MM.1S (cell line): ENCODE measurements around the gene KLHL7.
"Not testable (repeated sequence)": the region's sequence is repeated elsewhere in the genome, so short reads cannot be mapped to it uniquely, and the experiment has no call there.

ENCODE experiments used
- DNase-seq: peaks from one replicate; pipeline ENCODE4 v3.0.0-alpha.2; 2015
- H2AFZ ChIP-seq: fragments of 300-600 bp; sonication (generic); 2 replicates; pipeline ENCODE4 v1.6.0; 2016; ENCODE audit warnings: antibody characterized with exemption, low read length
- H3F3A ChIP-seq: fragments of 300-600 bp; sonication (generic); 2 replicates; pipeline ENCODE4 v1.6.1; 2016; ENCODE audit warnings: mild to moderate bottlenecking, antibody characterized with exemption, low read length, moderate library complexity, mixed read lengths; ENCODE audit not compliant: insufficient read depth
- H3K27ac ChIP-seq: fragments of 300-600 bp; sonication (generic); 2 replicates; pipeline ENCODE4 v1.5.1; 2016; ENCODE audit warnings: mild to moderate bottlenecking, low read length
- H3K27me3 ChIP-seq: fragments of 300-600 bp; sonication (generic); replicated peaks from 2 replicates; pipeline ENCODE4 v1.6.0; 2016; ENCODE audit warnings: low read length; ENCODE audit not compliant: insufficient read depth
- H3K36me3 ChIP-seq: fragments of 300-600 bp; sonication (generic); replicated peaks from 2 replicates; pipeline ENCODE4 v1.6.1; 2016; ENCODE audit warnings: mild to moderate bottlenecking, low read length, mixed read lengths; ENCODE audit not compliant: insufficient read depth
- H3K4me1 ChIP-seq: fragments of 300-600 bp; sonication (generic); 2 replicates; pipeline ENCODE4 v1.6.1; 2016; ENCODE audit warnings: low read length, mixed read lengths
- H3K4me2 ChIP-seq: fragments of 300-600 bp; sonication (generic); 2 replicates; pipeline ENCODE4 v1.6.0; 2016; ENCODE audit warnings: low read depth, low read length
- H3K4me3 ChIP-seq: fragments of 300-600 bp; sonication (generic); 2 replicates; pipeline ENCODE4 v1.5.1; 2016; ENCODE audit warnings: low read length, mixed read lengths
- H3K79me2 ChIP-seq: fragments of 300-600 bp; sonication (generic); 2 replicates; pipeline ENCODE4 v1.6.1; 2016; ENCODE audit warnings: mixed run types, low read length, mixed read lengths
- H3K9ac ChIP-seq: fragments of 300-600 bp; sonication (generic); 2 replicates; pipeline ENCODE4 v1.6.1; 2016; ENCODE audit warnings: low read length, mixed read lengths
- H3K9me2 ChIP-seq: fragments of 300-600 bp; sonication (generic); replicated peaks from 2 replicates; pipeline ENCODE4 v1.6.1; 2016; ENCODE audit warnings: mild to moderate bottlenecking, low read length, mixed read lengths; ENCODE audit not compliant: insufficient read depth
- H3K9me3 ChIP-seq: fragments of 300-600 bp; sonication (generic); replicated peaks from 2 replicates; pipeline ENCODE4 v1.6.1; 2016; ENCODE audit warnings: mild to moderate bottlenecking, low read length, mixed read lengths; ENCODE audit not compliant: insufficient read depth
- H4K20me1 ChIP-seq: fragments of 300-600 bp; sonication (generic); 2 replicates; pipeline ENCODE4 v1.6.1; 2016; ENCODE audit warnings: mild to moderate bottlenecking, low read length, moderate library complexity, mixed read lengths; ENCODE audit not compliant: insufficient read depth
- CTCF ChIP-seq: fragments of 300-600 bp; sonication (generic); IDR thresholded peaks from 2 replicates; pipeline ENCODE4 v1.5.1; 2016; ENCODE audit warnings: antibody characterized with exemption, low read length, mixed read lengths
- EZH2 ChIP-seq: fragments of 300-600 bp; sonication (generic); optimal IDR thresholded peaks from 2 replicates; pipeline ENCODE3; 2017; ENCODE audit warnings: low read depth, mild to moderate bottlenecking, antibody characterized with exemption, low read length, mixed read lengths
- EZH2phosphoT487 ChIP-seq: fragments of 300-600 bp; sonication (generic); IDR thresholded peaks from 2 replicates; pipeline ENCODE4 v1.6.1; 2018; ENCODE audit warnings: antibody characterized with exemption, low read length

The KLHL7 gene

GRCh38 chr7:23123007-23123406, 17.4 kb downstream of the KLHL7 start:
- no peaks in the 10 kb centered on the region for H3K36me3 ChIP-seq
- no peaks in the 10 kb centered on the region for H3K79me2 ChIP-seq
- H3K4me1 ChIP-seq: no peaks in the 10 kb centered on the region
- no peak overlapping the region for H3K27ac ChIP-seq
- no peaks in the 10 kb centered on the region for H3K9me2 ChIP-seq
- H3K4me3 ChIP-seq: no peak overlapping the region
- H3K9me3 ChIP-seq: no peaks in the 10 kb centered on the region
- no peaks in the 10 kb centered on the region for H3F3A ChIP-seq
- no peak overlapping the region for H3K4me2 ChIP-seq
- no peak overlapping the region for H2AFZ ChIP-seq
- H3K27me3 ChIP-seq: no peaks in the 10 kb centered on the region
- no peak overlapping the region for H3K9ac ChIP-seq
- no peak for DNase-seq
- TF ChIP-seq CTCF: no peak
- TF ChIP-seq EZH2: no peak
- no peak for TF ChIP-seq EZH2phosphoT487
- no peaks in the 10 kb centered on the region for H4K20me1 ChIP-seq

GRCh38 chr7:23123465-23123864, 17.9 kb downstream of the KLHL7 start:
- H3K9ac ChIP-seq: no peak overlapping the region
- TF ChIP-seq CTCF (no peak), EZH2 (no peak), EZH2phosphoT487 (no peak)
- no peak overlapping the region for H3K27ac ChIP-seq
- DNase-seq: no peak
- no peak overlapping the region for H3K4me3 ChIP-seq
- H3K36me3 ChIP-seq: no peaks in the 10 kb centered on the region
- H3K79me2 ChIP-seq: no peaks in the 10 kb centered on the region
- H3F3A ChIP-seq: no peaks in the 10 kb centered on the region
- no peaks in the 10 kb centered on the region for H3K9me2 ChIP-seq
- H4K20me1 ChIP-seq: no peaks in the 10 kb centered on the region
- H3K9me3 ChIP-seq: no peaks in the 10 kb centered on the region
- H2AFZ ChIP-seq: no peak overlapping the region
- no peaks in the 10 kb centered on the region for H3K4me1 ChIP-seq
- H3K27me3 ChIP-seq: no peaks in the 10 kb centered on the region
- no peak overlapping the region for H3K4me2 ChIP-seq

GRCh38 chr7:23129036-23129435, 23.5 kb downstream of the KLHL7 start:
- no peaks in the 10 kb centered on the region for H3F3A ChIP-seq
- H3K79me2 ChIP-seq: no peaks in the 10 kb centered on the region
- no peak overlapping the region for H3K9ac ChIP-seq
- DNase-seq: no peak
- H3K27me3 ChIP-seq: no peaks in the 10 kb centered on the region
- H3K36me3 ChIP-seq: no peaks in the 10 kb centered on the region
- H3K27ac ChIP-seq: no peak overlapping the region
- TF ChIP-seq EZH2 (no peak), EZH2phosphoT487 (no peak), CTCF (no peak)
- H2AFZ ChIP-seq: no peak overlapping the region
- H3K4me1 ChIP-seq: no peaks in the 10 kb centered on the region
- no peak overlapping the region for H3K4me3 ChIP-seq
- H3K9me2 ChIP-seq: no peaks in the 10 kb centered on the region
- H3K9me3 ChIP-seq: no peaks in the 10 kb centered on the region
- no peaks in the 10 kb centered on the region for H4K20me1 ChIP-seq
- no peak overlapping the region for H3K4me2 ChIP-seq

- not testable (repeated sequence) for H3K9me2 ChIP-seq
These were observed 26.2 kb downstream of the KLHL7 start for GRCh38 chr7:23131799-23132198.

More at GRCh38 chr7:23131799-23132198, 26.2 kb downstream of the KLHL7 start:
- not testable (repeated sequence) for H3K9me3 ChIP-seq, H3K9ac ChIP-seq, H3K27me3 ChIP-seq, H3K4me1 ChIP-seq, H3K4me2 ChIP-seq, H4K20me1 ChIP-seq, H2AFZ ChIP-seq, H3K4me3 ChIP-seq, H3K27ac ChIP-seq, H3K79me2 ChIP-seq, H3K36me3 ChIP-seq, H3F3A ChIP-seq, DNase-seq
